Stomach (tissue), 4 donors: ENCODE results near the gene LONRF2.

ENCODE experiments used
- CTCF ChIP-seq, 7 experiments: fragments of 450-650 bp in 4 of 7; fragments of 200-600 bp in 3 of 7; sonication (generic) in 3 of 7; IDR thresholded peaks; one replicate each; pipeline ENCODE4 v1.5.1; 2016 to 2019; ENCODE audit warnings: antibody characterized with exemption in 7 of 7, control low read depth in 2 of 7, mild to moderate bottlenecking in 1 of 7
- EP300 ChIP-seq: sonication (generic); formaldehyde crosslinking; IDR thresholded peaks from one replicate; pipeline ENCODE4 v1.6.1; 2017; ENCODE audit warnings: antibody characterized with exemption
- POLR2A ChIP-seq, 4 donors: fragments of 450-650 bp; IDR thresholded peaks; one replicate each; pipeline ENCODE4 v1.6.1; 2016; ENCODE audit warnings: antibody characterized with exemption in 4 of 4, control low read depth in 2 of 4, mild to moderate bottlenecking in 1 of 4, moderate library complexity in 1 of 4
- POLR2AphosphoS5 ChIP-seq, 3 donors: sonication (generic); formaldehyde crosslinking; IDR thresholded peaks; one replicate each; pipeline ENCODE4 v1.6.1; 2016; ENCODE audit warnings: antibody characterized with exemption in 3 of 3

- TF ChIP-seq CTCF (IDR thresholded peaks at IDR 0.05) (no peak), POLR2A (IDR thresholded peaks at IDR 0.05) (no peak), POLR2AphosphoS5 (IDR thresholded peaks at IDR 0.05) (no peak), EP300 (no peak)
Measured at GRCh38 chr2:100276716-100277115, 45.6 kb downstream of the LONRF2 start.
